HG03103 (cell line): ENCODE results near the gene IGLON5.

Source experiments
- ATAC-seq: cut with Tn5 transposase; IDR thresholded peaks from one replicate; pipeline ENCODE4 v1.9.1; 2021; ENCODE audit warnings: low read depth; ENCODE audit not compliant: unreplicated experiment

Gene IGLON5

DNA sequence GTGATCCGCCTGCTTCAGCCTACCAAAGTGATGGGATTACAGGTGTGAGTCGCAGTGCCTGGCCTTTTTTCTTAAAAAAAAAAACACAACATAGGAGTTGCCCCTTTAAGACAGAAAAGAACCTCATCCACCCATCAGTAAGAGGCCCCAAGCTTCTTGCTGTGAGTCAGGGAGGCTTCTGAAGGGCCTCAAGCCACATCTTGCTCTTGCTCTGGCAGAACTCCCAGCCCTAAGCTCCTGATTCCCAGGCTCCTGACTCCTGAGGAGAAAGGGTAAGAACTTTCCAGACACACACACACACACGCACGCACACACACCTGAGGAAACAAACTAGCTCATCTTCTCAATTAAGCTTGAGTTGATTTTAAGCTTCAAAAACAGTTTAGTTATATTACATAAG is 47.9 kb downstream of the IGLON5 start:
- ATAC-seq: no peak

DNA sequence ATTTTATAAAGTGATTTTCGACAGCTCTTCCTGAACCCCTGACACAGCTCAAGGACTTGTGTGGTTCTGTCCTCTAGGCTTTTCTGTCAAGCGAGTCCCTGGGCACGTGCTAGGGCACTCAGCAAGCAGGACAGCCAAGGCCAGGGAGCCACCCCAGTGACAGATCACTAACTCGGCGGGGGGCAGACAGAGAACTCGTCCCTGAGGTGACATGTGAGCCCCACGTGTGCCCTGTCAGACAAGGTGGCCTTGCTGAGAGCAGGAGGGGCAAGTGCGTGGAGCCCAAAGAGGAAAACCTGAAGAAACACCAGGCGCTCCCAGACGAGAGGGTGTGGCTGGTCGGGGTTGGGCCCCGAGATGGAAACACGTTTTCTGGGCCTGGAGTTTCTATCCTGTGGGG is 49.8 kb downstream of the IGLON5 start:
- no peak for ATAC-seq

DNA sequence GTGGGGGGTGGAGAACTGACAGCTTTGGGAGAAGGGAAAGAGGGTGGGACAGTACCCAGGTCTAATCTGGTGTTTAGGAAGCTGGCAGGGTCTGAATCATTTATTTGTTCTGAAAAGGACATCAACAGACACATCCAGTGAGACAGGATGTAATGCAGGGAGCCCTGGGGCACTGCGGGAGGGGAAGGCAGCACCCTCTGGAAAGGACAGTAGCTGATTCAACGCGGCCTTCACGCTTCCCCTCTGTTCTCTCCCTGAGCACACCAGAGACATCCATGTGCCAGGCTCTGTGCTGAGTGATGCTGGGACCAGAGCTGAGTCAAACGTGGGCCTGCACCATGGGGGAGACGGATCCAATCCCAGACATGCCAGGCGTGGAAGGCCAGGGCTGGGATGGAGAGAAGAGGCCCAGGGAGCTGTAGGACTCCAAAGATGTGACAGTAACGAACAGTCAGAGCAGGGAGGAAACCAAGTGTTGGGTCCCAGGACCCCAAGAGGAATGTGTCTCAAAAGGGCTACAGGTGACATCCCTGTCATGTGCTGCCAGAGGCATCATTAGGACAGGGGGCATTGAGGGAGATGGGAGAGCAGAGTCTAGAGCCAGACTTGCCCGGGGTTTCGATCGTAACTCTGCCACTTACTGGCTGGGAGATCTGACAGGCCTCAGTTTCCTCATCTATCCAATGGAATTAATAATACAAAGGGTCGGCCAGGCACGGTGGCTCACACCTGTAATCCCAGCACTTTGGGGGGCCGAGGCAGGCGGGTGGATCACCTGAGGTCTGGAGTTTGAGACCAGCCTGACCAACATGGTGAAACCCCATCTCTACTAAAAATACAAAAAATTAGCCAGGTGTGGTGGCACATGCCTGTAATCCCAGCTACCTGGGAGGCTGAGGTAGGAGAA is 53.0 kb downstream of the IGLON5 start:
- no peak for ATAC-seq

DNA sequence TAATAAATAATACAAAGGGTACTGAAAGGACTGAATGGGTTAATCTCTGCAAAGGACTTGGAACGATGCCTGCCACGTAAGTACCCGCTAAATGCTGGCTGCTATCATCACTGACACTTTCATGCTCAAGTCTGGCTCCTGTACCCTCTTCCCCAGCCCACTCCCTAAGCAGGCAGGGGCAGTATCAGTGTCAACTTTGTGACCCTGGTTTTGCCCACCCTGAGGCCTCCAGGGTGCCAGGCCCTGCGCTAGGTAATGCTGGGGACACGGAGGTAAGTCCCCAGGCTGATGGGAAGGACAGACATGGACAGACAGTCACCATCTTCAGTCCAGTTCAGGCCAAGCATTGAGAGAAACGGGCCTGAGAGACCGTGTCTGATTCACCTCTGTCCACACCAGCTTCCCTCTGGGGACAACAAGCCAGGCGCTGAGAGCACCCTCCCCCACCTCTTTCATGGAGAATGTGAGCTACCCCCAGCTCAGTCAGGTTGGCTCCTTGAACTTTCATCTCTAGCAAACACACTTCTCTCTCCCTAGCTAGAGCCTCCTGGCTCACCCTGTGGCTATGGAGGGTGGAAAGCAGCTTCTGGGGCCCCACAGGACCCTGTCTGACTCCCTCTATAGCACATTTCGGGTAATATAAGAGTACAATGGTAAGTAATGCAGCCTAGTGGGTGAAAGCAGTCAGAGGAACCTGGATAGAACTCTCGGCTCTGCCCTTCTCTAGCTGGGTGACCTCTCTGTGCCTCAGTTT is 53.9 kb downstream of the IGLON5 start:
- ATAC-seq: no peak

DNA sequence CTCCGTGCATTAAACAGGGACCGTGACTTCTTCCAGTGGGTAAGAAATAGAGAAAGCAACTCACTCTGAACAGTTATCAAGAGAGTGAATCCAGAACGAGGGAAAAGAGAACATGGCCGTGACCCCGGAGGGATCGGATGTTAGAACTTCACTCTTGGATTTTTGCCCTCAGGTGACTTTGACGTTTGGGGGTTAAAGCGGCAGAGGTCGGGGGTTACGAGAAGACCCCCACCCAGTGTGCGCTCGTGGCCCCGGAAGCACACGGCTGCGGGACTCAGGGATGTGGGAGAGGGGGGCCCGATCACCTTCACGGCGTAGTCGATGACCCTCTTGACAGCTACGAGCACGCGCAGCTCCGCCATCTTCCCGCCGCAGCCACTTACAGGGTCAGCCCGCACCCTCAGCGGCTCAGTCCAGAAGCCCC is 54.5 kb downstream of the IGLON5 start, which contains the start of gene ETFB:
Gene ETFB (minus strand): TSS at position 424 of the 424 bp plus-strand sequence. CDS start 62 bp downstream, at position 362.
- no peak for ATAC-seq

DNA sequence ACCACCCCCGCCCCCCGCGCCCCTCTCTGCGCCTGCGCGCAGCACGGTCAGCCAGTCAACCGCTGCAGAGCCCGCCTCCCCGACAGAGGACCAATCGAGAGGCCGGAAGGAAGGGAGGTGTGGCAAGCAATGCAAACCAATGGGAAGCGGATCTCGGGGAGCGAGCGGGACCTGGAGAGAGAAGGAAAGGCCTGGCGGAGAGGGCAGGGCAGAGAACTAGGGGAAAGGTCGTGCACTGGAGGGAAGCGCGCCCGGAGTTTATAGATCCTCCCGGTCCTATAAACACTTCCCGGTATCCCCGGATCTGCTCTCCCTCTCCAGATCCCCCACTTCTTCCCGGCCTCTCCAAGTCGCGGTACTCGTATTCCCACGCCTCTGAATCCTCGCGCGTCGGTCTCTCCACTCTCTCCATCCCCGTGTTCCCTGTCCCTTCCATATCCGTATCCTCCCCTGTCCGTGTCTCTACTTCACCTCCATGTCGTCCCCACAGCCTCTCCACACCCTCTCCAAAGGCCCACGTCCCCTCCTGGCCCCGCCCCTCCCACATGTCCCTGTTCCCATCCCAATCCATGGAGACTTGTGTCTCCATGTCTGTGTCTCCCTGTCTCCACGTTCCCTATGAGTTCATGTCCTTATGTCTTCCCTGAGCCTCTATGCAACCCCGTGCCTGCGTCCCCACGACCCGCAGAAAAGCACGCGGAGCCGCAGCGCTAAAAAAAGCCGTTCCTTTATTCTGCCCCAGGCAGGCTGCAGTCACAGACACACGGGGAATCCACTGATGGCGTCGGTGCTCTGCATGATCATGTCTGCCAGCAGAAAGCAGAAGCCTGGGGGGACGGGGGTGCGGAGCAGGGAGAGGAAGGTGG is 55.2 kb downstream of the IGLON5 start:
- ATAC-seq: peak; percentile 43

DNA sequence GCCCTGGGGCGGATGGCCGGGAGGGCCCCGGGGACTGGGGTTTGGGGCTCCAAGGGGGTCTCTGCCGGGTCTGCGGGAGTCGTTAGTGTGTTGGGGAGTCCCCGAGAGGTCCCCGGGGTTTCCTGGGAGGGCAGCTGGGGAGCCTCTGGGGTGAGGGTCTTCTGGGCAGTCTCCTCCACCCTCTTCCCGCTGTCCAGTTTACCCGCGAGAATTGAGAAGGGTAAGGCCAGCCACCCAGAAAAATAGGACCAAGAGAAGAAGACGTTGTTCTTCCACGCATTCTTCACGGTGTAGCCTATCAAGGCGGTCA is 55.8 kb downstream of the IGLON5 start:
- ATAC-seq: peak; percentile 6

DNA sequence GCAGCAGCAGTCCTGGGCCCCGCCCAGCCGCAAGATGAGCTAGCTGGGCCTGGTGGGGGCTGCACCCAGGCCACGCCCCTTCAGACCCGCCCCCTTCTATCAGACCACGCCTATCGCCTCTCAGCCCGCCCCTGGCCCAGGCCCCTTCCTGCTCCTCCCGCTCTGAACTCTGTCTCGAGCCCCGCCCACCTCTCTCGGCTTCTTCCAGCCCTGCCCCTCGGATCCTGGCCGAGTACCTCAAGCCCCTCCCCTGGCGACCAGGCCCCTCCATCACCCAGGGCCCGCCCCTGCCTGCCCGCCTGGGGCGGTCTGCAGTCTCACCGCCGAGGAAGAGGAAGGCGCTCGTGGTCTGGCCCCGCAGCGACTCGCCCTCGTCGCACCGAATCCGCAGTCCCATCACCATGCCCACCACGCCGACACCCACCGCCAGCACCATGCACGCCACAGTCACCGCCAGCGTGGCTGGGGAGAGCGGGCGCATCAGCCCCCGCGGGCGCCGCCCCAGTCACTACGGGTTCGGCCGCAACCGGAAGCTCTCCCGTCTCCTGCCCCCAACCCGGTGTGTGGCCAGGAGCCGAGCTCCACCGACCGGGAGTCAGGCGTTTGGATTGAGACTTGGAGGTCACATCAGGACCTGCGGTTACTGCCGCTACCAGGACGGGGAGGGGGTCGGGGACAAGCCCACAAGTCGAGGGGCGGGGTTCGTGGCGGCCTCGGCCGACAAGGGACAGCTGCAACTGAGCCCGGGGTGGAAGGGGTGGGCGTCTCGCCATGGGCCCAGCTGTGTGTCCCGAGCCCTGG is 56.3 kb downstream of the IGLON5 start:
- peak; percentile 60 for ATAC-seq

DNA sequence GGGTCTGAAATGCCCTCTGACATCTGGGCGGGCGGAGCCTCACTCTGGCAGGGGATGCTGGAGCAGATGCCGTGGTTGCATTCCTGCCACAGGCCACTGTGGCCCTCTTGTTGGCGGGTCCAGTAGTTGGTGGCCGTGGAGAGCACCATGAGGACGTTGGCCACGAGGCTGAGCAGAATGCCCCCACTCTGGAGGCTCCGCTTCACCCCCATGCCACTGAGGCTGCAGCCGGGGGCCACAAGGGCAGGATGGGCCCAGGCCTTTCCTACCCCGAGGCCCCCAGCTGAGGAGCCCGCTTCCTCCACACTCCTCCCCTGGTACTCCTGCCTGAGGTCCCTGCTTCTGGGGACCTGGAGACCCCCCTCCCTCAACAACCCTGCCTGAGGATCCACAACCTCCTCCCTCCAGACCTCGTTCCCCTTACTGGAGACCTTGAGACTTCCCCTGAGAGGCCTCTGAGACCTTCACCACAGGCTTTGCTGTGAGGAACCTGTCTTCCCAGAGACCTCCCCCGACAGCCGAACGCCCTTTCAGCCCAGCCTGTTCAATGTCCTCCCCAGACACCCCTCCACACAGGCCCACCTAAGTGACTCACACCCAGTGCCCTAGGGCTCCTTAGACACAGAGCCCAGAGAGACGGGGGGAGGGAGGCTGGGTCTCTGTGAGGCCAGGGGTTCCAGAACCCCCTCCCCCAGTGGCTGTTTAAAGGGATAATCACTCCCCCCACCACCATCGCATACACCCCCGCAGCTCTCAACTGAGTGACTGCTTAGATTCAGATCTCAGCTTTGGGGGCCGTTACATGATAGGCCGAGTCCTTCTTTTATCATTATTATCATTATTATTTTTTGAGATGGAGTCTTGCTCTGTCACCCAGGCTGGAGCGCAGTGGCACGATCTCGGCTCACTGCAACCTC is 57.2 kb downstream of the IGLON5 start, which contains the start of gene CLDND2:
Gene CLDND2 (minus strand): TSS at position 638 of the 917 bp plus-strand sequence. CDS start 426 bp downstream, at position 212.
- ATAC-seq: no peak

DNA sequence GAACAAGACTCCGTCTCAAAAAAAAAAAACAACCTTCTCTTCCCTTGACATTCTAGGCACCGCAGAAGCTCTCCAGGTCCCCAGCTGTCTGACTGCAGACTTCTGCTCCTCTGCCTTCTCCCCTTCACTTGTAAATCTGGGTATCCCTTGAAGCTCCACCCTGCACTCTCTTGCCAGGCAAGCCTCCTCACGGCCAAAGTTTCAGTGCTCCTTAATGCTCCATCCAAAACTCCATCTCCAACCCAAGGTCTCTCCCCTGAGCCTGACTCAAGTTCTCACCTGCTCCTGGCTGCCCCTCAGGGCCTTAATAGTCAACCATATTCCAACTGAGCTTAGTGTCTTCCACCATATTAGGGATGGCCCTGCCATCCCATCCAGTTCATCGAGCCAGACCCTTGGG is 58.8 kb downstream of the IGLON5 start:
- no peak for ATAC-seq

DNA sequence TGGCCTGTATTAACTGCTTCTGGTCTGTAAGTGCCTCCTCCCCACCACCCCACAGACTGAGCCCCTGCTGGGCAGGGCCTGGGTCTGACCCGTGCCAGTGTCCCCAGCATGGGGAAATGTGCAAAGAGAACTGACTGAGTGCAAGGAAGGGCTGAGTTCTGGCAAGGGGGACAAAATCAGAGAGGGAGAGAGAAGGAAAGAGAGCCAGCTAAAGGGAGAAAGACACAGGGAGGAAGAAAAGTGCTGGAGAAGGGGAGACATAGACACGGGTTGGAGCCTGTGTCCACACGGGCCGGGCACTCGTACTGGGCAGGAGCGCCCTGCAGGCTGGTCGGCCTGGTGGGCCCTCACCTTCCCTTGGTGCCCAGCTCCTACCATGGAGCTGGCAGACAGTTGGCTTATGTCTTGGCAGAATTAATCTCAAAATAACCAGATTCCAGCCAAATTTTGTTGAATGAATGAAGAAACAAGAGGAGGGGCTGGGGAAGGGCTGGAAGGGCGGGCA is 59.8 kb downstream of the IGLON5 start:
- ATAC-seq: no peak

DNA sequence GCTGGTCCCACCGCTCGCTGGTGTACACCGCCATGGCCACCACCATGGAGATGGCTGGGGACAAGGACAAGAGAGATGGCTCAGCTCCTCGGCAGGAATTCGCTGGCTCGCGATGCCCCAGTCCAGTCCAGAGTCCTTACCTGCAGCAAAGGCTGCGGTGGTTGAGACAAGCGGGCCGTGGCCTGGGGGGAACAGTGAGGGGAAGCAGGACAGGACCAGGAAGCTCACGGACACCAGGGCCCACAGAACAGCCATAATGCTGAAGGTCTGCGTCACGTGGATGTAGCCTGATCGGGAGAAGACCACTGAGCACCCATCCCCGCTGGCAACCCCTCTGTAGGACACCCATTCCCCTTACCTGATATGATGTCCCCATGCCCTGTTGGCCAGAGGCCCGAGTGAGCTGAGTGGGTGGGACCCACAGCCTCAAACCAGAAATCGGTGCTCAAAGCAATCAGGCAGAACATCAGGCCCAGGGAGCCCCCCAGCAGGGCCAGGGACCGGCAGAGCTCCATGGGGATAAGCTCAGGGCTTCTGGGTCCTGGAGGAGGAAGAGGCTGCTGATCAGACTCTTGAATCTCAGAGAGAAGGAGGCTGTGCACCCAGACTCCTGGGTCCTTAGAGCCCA is 60.7 kb downstream of the IGLON5 start:
- no peak for ATAC-seq

DNA sequence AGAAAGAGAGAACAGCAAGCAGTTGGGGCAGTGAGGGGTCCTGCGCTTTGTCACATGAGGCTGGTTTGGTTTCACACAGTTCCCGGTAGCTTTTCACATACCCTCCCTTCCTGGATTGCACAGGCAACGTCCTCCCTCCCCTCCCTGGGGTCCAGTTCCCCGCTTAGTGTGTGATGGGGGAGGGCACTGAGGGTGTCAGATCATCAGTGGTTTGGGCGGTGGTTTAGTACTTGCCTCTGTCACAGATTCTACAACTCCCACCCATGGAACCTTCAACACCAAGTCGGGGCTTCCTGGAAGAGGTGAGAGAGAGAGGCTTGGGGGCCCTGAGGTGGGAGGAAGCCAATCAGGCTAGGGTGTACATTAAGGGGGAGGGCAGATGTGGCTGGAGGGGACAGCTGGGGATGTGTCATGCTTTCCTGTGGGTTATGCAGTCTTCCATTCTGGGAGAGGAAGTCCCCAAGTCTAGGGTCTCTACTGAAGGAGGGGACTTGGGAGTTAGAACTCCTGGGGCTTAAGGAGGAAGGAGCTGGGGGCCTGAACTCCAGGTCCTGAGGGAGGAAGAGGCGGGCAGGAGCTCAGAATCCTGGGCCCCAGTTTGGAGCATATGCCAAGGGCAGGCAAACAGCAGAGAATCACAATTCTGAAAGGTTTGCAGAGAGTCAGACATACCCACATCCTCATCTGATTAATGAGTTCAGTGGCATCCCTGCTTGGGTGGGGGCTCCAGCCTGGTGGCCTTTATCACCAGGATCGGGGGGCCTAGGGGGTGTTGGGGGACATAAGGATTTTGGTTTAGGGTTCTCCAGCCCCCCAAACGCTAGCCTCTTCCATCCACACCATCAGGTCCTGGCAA is 61.4 kb downstream of the IGLON5 start, which contains the start of gene NKG7:
Gene NKG7 (minus strand): TSS at position 6 of the 856 bp plus-strand sequence. CDS start 119 bp downstream, outside the sequence.
- ATAC-seq: peak; percentile 37

DNA sequence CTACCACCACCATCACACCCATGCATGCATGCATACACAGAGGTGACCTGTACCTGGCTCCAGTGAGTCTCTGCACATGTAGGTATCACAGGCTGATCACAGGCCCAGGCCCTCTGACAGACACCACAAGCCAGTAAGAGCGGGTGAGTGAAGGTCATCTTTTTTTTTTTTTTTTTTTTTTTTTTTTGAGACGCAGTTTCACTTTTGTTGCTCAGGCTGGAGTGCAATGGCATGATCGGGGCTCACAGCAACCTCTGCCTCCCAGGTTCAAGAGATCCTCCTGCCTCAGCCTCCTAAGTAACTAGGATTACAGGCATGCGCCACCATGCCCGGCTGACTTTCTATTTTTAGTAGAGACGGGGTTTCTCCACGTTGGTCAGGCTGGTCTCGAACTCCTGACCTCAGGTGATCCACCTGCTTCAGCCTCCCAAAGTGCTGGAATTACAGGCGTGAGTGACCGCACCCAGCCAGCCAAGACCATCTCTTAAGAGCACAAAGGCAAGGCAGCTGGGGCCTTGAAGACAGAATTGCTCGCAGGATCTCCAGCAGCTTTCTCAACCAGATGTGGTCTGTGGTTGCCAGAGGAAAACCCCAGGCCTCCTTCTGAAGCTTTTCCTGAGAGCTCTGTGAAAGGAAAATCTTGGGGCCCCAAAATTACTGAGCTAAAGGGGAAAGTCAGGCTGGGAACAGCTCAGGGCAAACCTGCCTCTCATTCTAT is 64.2 kb downstream of the IGLON5 start:
- ATAC-seq: no peak

DNA sequence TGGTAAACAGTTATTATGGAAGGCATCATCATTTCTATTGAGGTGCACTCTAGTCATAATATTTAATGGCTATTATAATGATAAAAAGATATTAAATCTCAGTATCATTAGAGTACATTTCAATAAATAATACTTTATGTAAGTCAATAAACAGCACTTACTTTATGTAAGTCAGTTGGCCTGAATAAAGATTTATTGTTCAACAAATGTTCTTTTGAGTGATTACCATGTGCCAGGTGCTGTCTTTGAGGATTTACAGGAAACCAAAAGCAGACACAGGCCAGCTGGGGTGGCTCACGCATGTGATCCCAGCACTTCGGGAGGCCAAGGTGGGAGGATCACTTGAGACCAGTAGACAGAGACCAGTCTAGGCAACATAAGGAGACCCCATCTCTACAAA is 66.0 kb downstream of the IGLON5 start:
- no peak for ATAC-seq

DNA sequence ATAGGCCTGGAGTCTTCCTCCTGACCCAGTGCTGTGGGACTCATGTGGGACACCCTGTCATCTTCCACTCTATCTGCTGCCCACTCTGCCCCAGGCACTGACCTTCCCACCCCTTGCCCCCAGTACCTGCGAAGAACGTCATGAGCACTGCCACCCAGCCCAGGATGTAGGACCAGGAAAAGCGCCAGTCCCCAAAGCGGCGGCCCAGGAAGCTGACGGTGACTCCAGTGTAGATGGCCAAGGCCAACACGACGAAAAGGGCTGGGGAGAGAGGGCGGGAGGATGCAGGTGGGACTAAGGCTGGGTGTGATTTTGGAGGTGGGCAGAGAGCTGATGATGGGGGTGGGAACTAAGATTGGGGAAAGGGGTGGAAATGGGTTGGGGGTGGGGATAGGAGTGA is 68.9 kb downstream of the IGLON5 start:
- no peak for ATAC-seq
